Trophoblast cell (in vitro differentiated cells and primary cell): ENCODE data around the gene CUL3.

Source experiments
- DNase-seq, 2 donors: peaks; one replicate each; pipeline ENCODE4 v3.0.0-alpha.2; 2016
- H2AFZ ChIP-seq: 2 replicates; pipeline ENCODE4 v1.6.1; 2013; ENCODE audit warnings: low read length, moderate library complexity, mild to moderate bottlenecking; ENCODE audit not compliant: insufficient read depth, poor library complexity
- H2AK5ac ChIP-seq: 2 replicates; pipeline ENCODE4 v1.6.1; 2013; ENCODE audit warnings: mild to moderate bottlenecking, low read length
- H2BK120ac ChIP-seq: 2 replicates; pipeline ENCODE4 v1.6.1; 2013; ENCODE audit warnings: low read length, mild to moderate bottlenecking, moderate library complexity; ENCODE audit not compliant: insufficient read depth, poor library complexity
- H2BK12ac ChIP-seq: 2 replicates; pipeline ENCODE4 v1.6.1; 2013; ENCODE audit warnings: mild to moderate bottlenecking, low read length, moderate library complexity
- H2BK5ac ChIP-seq: 2 replicates; pipeline ENCODE4 v1.6.1; 2013; ENCODE audit warnings: low read length, low read depth, moderate library complexity, mild to moderate bottlenecking; ENCODE audit not compliant: poor library complexity
- H3K14ac ChIP-seq: 2 replicates; pipeline ENCODE4 v1.6.1; 2013; ENCODE audit warnings: mild to moderate bottlenecking, low read length
- H3K18ac ChIP-seq: 2 replicates; pipeline ENCODE4 v1.6.1; 2013; ENCODE audit warnings: mild to moderate bottlenecking, low read length
- H3K23ac ChIP-seq: 2 replicates; pipeline ENCODE4 v1.6.1; 2013; ENCODE audit warnings: low read length
- H3K27ac ChIP-seq: 2 replicates; pipeline ENCODE4 v1.5.1; 2013; ENCODE audit warnings: low read depth, mild to moderate bottlenecking, inconsistent platforms, low read length, moderate library complexity
- H3K27me3 ChIP-seq: 2 replicates; pipeline ENCODE4 v1.6.1; 2013; ENCODE audit warnings: inconsistent platforms, mild to moderate bottlenecking, low read length, moderate library complexity; ENCODE audit not compliant: insufficient read depth
- H3K36me3 ChIP-seq, 2 experiments: 1 replicate in 1 of 2; 2 replicates in 1 of 2; pipeline ENCODE4 v1.6.1; 2013; ENCODE audit warnings: low read length in 2 of 2, mild to moderate bottlenecking in 2 of 2, moderate library complexity in 1 of 2; ENCODE audit not compliant: insufficient read depth in 2 of 2, control insufficient read depth in 1 of 2
- H3K4ac ChIP-seq: 2 replicates; pipeline ENCODE4 v1.6.1; 2013; ENCODE audit warnings: low read depth, mild to moderate bottlenecking, low read length, moderate library complexity
- H3K4me1 ChIP-seq, 2 experiments: 1 replicate in 1 of 2; 2 replicates in 1 of 2; pipeline ENCODE4 v1.6.1; 2013; ENCODE audit warnings: low read length in 2 of 2, mild to moderate bottlenecking in 2 of 2, moderate library complexity in 1 of 2; ENCODE audit not compliant: insufficient read depth in 2 of 2, control insufficient read depth in 1 of 2
- H3K4me2 ChIP-seq: 2 replicates; pipeline ENCODE4 v1.6.1; 2013; ENCODE audit warnings: inconsistent platforms, mild to moderate bottlenecking, low read length, moderate library complexity
- H3K4me3 ChIP-seq: 2 replicates; pipeline ENCODE4 v1.5.1; 2013; ENCODE audit warnings: mild to moderate bottlenecking, low read depth, low read length, inconsistent platforms
- H3K79me1 ChIP-seq: one replicate; pipeline ENCODE4 v1.6.1; 2013; ENCODE audit warnings: low read length
- H3K79me2 ChIP-seq: 2 replicates; pipeline ENCODE4 v1.6.1; 2013; ENCODE audit warnings: low read length, mild to moderate bottlenecking; ENCODE audit not compliant: control insufficient read depth, insufficient read depth, poor library complexity
- H3K9ac ChIP-seq: 2 replicates; pipeline ENCODE4 v1.6.1; 2013; ENCODE audit warnings: mild to moderate bottlenecking, low read length
- H3K9me3 ChIP-seq: 2 replicates; pipeline ENCODE4 v1.6.1; 2013; ENCODE audit warnings: low read depth, mild to moderate bottlenecking, control low read depth, inconsistent platforms, low read length; ENCODE audit not compliant: insufficient read depth
- H4K12ac ChIP-seq: 2 replicates; pipeline ENCODE4 v1.6.1; 2013; ENCODE audit warnings: low read depth, mild to moderate bottlenecking, low read length, moderate library complexity
- H4K8ac ChIP-seq: 2 replicates; pipeline ENCODE4 v1.6.1; 2013; ENCODE audit warnings: low read depth, mild to moderate bottlenecking, low read length, moderate library complexity
- H4K91ac ChIP-seq: one replicate; pipeline ENCODE4 v1.6.1; 2013; ENCODE audit warnings: low read depth, mild to moderate bottlenecking, low read length, moderate library complexity
- WGBS: extraction: QIAGEN DNeasy Blood & Tissue Kit; methylation state at CpG from one replicate; pipeline ENCODE4 v1.1.7; 2013; ENCODE audit warnings: missing lambda C conversion rate; ENCODE audit not compliant: insufficient read length, insufficient coverage; ENCODE audit errors: extremely low coverage; 5-methylcytosine and 5-hydroxymethylcytosine counted together

The CUL3 gene

DNA sequence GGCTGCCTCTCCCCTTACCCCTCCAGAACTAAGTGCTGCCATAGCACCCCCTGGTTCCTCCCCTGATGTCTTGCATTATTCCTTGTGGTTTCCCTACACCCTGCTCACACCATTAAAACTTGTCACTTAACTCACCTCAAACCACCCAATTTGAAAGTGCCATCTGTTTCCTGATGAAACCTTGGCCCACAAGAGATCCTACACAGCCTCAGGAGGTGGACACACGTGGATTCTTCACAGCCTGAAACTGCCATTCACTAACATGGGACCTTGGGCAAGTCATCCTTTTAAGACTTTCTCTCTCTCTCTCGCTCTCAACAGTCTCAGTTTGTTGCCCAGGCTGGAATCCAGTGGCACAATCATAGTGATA is 155.7 kb downstream of the CUL3 start:
- no peak overlapping the region for H3K23ac ChIP-seq
- no peak overlapping the region for H3K18ac ChIP-seq
- H3K9me3 ChIP-seq = peaks cover 8% of the 10 kb centered on the region
- H2AFZ ChIP-seq = no peak overlapping the region
- no peak overlapping the region for H2BK120ac ChIP-seq
- H2BK12ac ChIP-seq = no peak overlapping the region
- H3K4me2 ChIP-seq = no peak overlapping the region
- no peaks in the 10 kb centered on the region for H3K79me2 ChIP-seq
- H3K4me3 ChIP-seq = no peak overlapping the region
- H3K36me3 ChIP-seq = no peaks in the 10 kb centered on the region
- H3K4me1 ChIP-seq = no peaks in the 10 kb centered on the region
- DNase-seq = no peak
- H2BK5ac ChIP-seq = no peak overlapping the region
- H4K91ac ChIP-seq = no peak overlapping the region
- WGBS = no CpG with 5 or more reads among the region's 2 CpGs
- H4K8ac ChIP-seq = no peak overlapping the region
- no peak overlapping the region for H2AK5ac ChIP-seq
- H3K9ac ChIP-seq = no peak overlapping the region
- H4K12ac ChIP-seq = no peak overlapping the region
- H3K27me3 ChIP-seq = no peaks in the 10 kb centered on the region
- no peak overlapping the region for H3K4ac ChIP-seq
- no peak overlapping the region for H3K27ac ChIP-seq
- H3K79me1 ChIP-seq = no peaks in the 10 kb centered on the region
- no peak overlapping the region for H3K14ac ChIP-seq

DNA sequence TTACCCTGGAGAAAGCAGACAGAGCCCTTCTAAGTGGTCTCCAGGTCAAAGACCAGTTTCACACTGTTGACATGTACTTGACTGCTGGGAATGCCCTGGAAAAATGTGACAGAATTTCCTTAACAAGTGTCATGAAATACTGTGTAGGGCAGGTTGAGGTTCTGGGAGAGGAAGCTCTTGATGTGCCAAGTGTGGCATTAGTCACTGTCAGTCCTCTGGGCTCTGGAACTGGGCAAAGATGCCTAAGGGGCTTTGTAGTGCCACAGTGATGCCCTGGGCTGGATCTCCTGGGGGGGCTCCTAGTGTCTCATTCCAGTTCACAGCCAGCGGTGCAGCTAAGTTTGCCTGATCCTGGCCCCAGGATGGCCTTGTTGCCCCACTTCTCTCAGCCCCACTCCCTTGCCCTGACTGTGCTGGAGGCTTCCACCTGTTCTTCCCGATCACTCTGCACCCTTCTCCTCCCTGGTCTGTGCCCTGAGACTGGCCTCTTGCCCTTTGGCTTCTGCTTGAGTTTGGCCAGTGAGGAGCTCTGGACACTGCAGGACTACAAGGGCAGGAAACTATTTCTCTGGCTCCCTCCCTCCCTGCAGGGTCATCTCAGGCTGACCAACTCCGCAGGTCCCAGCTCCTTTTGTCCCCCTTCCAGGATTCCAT is 156.2 kb downstream of the CUL3 start:
- no peak for DNase-seq
- Histone ChIP-seq H3K9ac (no peak overlapping the region), H4K91ac (no peak overlapping the region), H3K79me2 (no peaks in the 10 kb centered on the region), H3K4me3 (no peak overlapping the region), H3K4me2 (no peak overlapping the region), H2BK5ac (no peak overlapping the region), H4K8ac (no peak overlapping the region), H4K12ac (no peak overlapping the region), H3K27me3 (no peaks in the 10 kb centered on the region), H3K18ac (no peak overlapping the region), H3K36me3 (no peaks in the 10 kb centered on the region), H3K27ac (no peak overlapping the region), H3K9me3 (peaks cover 8% of the 10 kb centered on the region), H2AFZ (no peak overlapping the region), H3K4me1 (no peaks in the 10 kb centered on the region), H2AK5ac (no peak overlapping the region), H3K14ac (no peak overlapping the region), H3K4ac (no peak overlapping the region), H2BK12ac (no peak overlapping the region), H3K79me1 (no peaks in the 10 kb centered on the region), H3K23ac (no peak overlapping the region), H2BK120ac (no peak overlapping the region)
- WGBS = no CpG with 5 or more reads among the region's 3 CpGs

DNA sequence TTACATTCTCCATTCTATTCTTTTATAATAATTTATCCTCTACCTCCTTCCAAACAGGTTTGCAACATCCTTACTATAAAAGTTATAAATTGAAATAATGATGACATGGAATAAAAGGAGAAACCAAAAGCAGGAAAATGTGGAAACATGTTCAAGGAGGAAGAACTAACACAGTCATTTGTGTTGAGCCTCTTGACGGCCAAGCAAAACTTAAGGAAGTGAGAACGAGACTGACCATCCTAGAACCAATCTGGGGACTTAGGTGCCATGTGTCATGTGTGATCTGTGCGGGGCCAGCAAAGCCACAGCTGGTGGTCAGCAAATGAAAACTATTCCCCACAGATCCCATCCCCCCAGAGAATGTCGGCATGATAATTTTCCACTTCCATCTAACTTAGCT is 157.7 kb downstream of the CUL3 start:
- no peak overlapping the region for H3K4ac ChIP-seq
- H3K36me3 ChIP-seq = no peaks in the 10 kb centered on the region
- no peak overlapping the region for H3K4me3 ChIP-seq
- no peaks in the 10 kb centered on the region for H3K4me1 ChIP-seq
- no peak overlapping the region for H2BK5ac ChIP-seq
- H3K79me2 ChIP-seq = no peaks in the 10 kb centered on the region
- no peak overlapping the region for H3K4me2 ChIP-seq
- no peak overlapping the region for H4K91ac ChIP-seq
- H3K27me3 ChIP-seq = no peaks in the 10 kb centered on the region
- H2AK5ac ChIP-seq = no peak overlapping the region
- no peak for DNase-seq
- H4K12ac ChIP-seq = no peak overlapping the region
- no peak overlapping the region for H3K23ac ChIP-seq
- H3K79me1 ChIP-seq = no peaks in the 10 kb centered on the region
- peaks cover 8% of the 10 kb centered on the region for H3K9me3 ChIP-seq
- H3K18ac ChIP-seq = no peak overlapping the region
- no peak overlapping the region for H4K8ac ChIP-seq
- no peak overlapping the region for H2AFZ ChIP-seq
- H2BK120ac ChIP-seq = no peak overlapping the region
- no peak overlapping the region for H3K14ac ChIP-seq
- no CpG with 5 or more reads among the region's 4 CpGs for WGBS
- no peak overlapping the region for H3K27ac ChIP-seq
- H3K9ac ChIP-seq = no peak overlapping the region
- no peak overlapping the region for H2BK12ac ChIP-seq

DNA sequence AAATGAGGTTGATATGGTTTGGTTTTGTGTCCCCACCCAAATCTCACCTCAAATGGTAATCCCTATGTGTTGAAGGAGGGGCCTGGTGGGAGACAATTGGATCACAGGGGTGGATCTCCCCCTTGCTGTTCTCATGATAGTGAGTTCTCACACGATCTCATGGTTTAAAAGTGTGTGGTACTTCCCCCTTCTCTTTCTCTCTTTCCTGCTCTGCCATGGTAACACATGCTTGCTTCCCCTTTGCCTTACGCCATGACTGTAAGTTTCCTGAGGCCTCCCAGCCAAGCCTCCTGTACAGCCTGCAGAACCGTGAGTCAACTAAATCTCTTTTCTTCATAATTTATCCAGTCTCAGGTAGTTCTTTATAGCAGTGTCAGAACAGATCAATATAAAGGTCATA is 158.5 kb downstream of the CUL3 start:
- Histone ChIP-seq H3K9ac (no peak overlapping the region), H3K4me2 (no peak overlapping the region), H3K36me3 (no peaks in the 10 kb centered on the region), H3K79me1 (no peaks in the 10 kb centered on the region), H3K4me1 (no peaks in the 10 kb centered on the region), H3K23ac (no peak overlapping the region), H2AFZ (no peak overlapping the region), H3K14ac (no peak overlapping the region), H3K18ac (no peak overlapping the region), H4K8ac (no peak overlapping the region), H3K27ac (no peak overlapping the region), H3K4ac (no peak overlapping the region), H2AK5ac (no peak overlapping the region), H4K12ac (no peak overlapping the region), H3K9me3 (peaks cover 8% of the 10 kb centered on the region), H2BK12ac (no peak overlapping the region), H3K79me2 (no peaks in the 10 kb centered on the region), H4K91ac (no peak overlapping the region), H3K27me3 (no peaks in the 10 kb centered on the region), H2BK5ac (no peak overlapping the region), H3K4me3 (no peak overlapping the region), H2BK120ac (no peak overlapping the region)
- no CpG with 5 or more reads among the region's 3 CpGs for WGBS
- no peak for DNase-seq
